NK-92 treated with Interleukin-12 subunit alpha and Interleukin-12 subunit beta, amount 100 ng/mL, for 24 hours (cell line): ENCODE data around the gene LRRIQ1.

Experiments used
- DNase-seq: peaks from one replicate; lab custom pipeline; 2025; lab: John Stamatoyannopoulos, UW

LRRIQ1 gene

DNA sequence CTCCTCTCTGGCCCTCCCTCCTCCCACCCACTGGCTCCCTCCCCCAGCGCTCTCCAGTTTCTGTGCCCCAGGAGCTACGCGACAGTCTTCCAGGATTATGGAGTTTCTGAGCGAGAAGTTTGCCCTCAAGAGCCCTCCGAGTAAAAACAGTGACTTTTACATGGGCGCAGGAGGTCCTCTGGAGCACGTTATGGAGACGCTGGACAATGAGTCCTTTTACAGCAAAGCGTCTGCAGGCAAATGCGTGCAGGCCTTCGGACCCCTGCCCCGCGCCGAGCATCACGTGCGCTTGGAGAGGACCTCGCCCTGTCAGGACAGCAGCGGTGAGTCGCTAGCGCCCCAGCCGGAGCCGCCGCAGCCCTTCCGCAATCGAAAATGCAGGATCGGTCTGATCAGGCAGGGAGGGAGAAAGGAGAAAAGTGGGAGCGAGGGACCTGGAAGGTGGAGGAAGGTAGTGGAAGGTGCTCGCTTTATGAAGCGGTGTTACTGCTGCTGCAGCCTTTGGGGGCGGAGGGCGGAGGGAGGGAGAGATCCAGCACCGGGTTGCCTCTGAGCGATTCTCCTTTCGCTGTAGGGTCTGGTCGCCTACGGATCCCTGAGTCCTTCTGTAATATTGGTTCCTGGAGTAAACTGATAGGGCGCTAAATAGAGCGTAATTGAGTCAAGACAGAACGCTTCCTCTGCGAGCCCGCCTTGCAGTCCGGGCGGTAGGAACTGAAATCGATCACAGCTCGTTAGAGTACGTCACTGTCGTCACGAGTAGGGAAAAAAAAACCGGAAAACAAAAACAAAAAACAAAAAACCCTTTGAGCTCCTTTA is 244.2 kb downstream of the LRRIQ1 start, which contains the start of gene ALX1:
ALX1 (plus strand) TSS at position 56 of the 819 bp plus-strand sequence; CDS start at position 98, 42 bp downstream.
- no peak for DNase-seq

DNA sequence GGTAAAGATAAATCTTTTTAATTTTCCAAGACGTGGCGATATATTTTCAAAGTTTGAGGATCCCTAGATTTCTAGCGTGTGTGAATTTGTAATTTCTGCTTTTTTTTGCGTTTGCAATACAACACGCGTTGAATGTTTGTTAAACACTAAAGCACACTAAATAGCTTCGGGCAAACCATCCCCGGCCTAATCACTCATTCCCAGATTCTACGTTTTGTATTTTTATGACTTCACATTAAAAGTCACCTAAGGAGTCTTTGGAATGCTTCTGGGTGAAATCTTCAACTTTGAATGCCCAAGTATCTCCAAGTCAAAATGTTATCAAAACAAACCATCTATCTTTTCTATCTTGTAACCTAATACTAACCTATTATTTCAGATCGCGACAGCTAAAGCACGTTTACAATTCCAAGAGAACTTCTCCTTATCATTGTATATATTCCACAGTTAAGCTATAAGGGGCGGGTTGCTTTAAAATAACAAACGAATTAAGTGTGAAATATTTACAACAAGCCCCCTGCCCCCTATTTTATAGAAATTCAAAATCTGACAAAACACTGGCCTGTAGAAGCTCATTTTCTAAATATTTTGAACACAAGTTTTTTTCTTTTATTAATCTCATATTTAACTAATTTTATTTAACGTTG is 245.0 kb downstream of the LRRIQ1 start:
- no peak for DNase-seq

DNA sequence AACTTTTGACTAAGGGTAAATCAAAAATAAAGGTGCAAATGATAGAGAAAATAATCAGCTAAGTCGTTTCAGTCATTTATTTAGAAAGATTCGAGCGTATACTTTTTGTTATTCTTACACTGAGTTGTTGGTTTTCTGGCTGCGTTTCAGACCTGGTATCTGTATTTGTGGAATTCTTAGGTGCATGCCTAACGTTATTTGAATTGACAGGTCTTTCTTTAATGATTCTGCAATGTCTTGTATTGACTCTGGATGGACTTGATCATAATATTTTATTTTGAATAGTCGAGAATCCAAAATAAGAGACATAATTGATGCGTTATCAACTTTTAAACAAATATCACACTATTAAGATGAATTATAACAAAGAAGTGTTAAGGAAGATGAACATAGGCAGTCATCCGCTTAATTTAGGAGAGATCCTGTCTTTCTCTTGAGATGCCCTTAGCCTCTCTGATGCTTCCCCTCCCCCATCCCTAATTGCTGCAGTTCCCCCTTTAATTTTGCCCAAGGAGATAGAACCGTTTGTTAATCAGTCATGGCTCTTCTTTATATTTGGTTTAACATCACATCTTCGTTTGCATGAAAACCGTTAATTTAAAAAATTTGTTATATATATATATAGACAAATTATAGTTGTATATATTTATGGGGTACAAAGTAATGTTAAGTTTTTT is 245.6 kb downstream of the LRRIQ1 start:
- no peak for DNase-seq

GRCh38 chr12:85283560-85283959 is 247.4 kb downstream of the LRRIQ1 start:
- no peak for DNase-seq
